NCI-H2081 (cell line): ENCODE measurements around the gene CBR3.

Source experiments
- DNase-seq, 2 experiments: peaks; one replicate each; lab custom pipeline; 2025; lab: John Stamatoyannopoulos, UW

The CBR3 gene

DNA sequence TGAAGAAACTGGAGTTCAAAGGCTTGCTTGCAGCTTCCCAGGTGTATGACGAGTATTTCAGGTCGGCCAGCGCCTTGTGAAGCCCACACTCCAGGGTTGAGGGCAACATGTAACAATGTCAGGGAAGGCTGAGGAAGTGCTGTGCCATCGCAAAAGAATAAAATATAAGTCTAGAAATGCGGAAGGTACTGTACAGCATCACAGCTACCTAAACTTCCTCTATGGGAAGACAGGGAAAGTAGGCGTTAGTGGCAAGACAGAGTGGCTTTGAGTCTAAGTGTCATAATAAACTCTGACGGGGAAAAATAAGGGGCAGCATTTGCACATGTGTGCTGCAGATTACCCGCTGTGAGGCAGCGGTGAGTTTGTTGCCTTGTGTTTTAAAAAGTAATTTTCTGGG lies 50.6 kb downstream of the CBR3 start:
- no peak for DNase-seq

DNA sequence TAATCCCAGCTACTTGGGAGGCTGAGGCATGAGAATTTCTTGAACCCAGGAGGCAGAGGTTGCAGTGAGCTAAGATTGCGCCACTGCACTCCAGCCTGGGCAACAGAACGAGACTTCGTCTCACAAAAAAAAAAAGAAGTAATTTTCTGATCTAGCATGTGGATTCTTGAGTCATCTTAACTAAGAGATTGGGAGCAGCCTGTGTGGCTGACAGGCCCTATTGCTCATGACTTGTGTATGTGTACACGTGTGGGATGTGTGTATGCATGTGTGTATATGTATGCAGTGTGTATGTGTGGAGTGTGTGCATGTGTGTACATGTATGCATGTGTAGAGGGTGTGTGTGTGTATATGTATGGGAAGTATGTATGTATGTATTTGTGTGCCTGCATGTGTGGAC lies 51.2 kb downstream of the CBR3 start:
- DNase-seq: no peak

DNA sequence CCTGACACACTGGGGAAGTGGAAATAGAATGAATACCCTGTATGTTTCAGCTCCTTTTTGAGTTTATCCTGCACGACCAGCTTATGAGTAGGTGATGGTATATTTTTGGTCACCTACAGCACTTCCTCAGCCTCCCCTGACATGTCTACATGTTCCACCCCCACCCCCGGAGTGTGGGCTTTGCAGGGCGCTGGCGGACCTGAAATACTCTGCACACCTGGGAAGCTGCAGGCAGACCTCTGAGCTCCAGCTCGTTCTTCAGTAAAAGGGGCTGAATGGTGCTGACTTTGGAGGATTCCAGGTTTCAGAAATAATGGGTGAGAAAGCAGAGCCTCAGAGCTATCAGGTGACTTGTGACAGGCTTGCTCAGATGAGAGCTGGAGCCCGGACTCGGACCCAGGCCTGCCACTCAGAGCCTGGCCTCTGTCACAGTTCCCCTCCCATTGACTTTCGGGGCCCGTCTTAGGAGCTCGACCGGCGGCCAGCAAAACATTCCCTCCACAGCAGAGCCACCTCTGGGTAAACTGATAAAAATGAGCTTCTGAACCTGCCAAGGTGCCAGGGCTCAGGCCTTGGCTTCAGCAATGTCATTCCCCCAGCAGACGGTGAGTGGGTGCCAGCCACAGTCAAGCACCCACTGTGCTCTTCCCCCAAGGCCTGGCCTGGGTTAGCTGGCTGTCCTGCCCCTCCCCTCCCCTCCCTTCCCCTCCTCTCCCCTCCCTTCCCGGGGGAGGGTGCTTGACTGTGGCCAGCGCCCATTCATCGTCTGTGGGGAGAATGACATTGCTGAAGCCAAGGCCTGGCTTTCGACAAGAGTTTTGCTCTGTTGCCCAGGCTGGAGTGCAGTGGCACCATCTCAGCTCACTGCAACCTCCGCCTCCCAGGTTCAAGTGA lies 51.9 kb downstream of the CBR3 start:
- DNase-seq: no peak

DNA sequence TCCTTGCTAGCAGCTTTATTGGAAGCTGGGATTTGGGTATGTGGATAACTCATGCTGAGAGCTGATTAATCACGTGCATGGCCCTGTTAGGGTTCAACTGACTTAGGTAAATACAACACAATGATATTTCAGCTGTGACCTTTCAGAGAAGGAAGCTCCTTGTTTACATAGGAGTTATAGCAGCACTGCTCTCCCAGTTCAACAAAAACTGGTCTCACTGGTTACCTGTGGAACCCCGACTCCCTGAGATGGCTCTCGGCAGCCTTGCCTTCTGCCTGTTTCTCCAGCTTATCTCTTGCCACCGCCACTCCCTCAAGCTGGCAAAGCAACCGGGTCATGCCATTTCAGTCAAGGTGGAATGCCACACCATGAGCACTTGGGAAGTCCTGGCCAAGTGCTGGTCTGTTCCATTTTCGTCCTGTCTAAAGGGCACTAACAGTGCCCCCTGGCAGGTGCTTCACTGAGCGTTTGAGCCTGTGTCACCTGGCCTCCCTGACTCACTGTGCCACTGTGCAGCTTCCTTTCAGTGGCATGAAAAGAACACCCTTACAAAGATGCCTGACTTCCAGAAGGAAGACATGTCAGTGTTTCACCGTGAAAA lies 53.3 kb downstream of the CBR3 start:
- DNase-seq: peak; percentile 18 to 64

DNA sequence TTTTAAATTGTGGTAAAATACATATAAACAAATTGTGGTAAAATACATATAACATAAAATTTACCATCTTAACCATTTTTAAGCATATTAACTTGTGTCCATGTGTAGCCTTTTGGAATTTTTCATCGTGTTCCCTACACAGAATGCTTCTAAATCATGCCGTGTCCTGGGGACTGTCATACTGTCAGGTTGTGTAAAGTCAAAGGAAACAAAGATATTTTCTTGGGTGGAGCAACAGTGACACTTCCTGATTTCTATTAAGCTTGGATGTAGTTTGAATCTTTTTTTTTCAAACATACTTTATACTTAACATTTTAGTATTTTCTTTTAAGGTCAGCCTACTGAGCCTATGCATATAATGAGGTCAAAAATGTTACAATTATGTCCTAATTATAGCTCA lies 54.1 kb downstream of the CBR3 start:
- no peak for DNase-seq

DNA sequence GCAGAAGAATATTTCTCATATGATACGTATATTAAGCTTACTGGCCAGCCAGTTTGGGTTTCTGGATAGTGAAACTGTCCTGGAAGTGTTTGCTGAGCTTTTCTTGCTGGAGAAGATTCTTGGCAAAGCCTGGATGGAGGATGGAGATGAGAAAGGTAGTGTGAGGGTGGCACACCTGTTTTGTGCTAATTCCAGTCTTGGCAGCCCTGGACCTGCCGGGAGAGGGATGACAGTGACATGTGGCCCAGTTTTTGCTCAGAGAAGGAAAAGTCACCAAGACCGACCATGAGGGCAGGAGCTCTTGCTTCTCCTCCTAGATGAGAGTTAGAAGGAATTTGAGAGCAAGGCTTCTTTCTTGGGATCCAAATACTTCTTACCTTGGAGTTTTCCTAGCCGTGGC lies 55.9 kb downstream of the CBR3 start:
- no peak for DNase-seq

DNA sequence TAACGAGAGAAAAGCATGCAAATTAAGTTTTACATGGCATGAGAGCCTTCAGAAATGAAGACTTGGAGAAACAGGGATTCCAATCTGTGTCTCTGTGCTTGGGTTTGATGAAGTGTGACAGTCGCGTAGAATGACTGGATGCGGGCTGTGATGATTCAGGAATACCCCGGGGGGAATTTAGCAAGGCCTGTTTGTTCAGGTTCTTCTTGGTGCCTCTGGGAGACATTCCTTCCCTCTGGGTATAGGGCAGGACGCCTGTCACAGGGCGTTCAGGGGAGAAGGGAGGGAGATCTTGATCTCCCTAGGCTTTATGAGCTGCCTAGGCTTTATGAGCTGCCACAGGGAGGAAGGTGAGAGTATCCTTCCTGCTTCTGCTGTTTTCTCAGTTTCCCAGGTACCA lies 58.3 kb downstream of the CBR3 start:
- DNase-seq: no peak

DNA sequence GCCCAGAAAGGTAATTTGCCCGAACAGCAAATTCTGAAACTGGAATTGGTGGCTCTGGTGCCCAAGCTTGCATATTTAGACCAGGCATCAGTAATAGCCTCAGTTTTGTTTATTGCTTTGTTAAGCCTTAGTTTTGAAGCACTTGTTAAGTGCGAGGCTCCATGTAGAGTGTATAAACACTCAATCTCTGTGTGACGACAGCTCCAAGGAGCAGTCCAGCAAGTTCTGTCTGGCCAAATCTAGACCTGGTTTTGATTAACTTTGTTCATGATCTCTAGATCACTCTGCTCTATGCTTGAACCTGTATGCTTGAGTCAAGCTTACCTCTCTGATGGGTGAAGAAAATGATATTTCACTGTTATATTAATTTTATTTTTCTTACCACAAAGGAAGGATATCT lies 59.1 kb downstream of the CBR3 start:
- no peak for DNase-seq

DNA sequence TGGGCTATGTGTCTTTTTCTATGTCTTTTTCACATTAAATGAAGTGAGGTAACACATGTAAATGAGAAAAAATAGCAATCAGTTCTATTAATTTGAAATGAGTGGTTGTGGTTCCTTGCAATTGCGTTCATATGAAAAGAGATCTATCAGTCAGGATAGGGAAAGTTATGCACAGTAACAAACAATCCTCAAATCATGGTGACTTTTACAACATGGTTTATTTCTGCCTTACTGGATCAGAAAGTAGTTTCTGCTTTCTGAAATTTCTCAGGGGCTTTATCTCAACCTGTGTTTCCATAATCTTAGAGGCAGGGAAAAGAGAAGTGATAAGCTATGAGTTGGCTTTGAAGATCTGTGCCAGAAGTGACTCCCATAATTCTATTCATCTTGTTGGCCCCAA lies 60.7 kb downstream of the CBR3 start:
- no peak for DNase-seq
